Lower leg skin (tissue), 3 donors: Measurements from ENCODE around the gene GPC6.

Experiments
- CTCF ChIP-seq, 3 donors: fragments of 450-650 bp; IDR thresholded peaks; one replicate each; pipeline ENCODE4 v1.5.1; 2016; ENCODE audit warnings: antibody characterized with exemption in 3 of 3, mild to moderate bottlenecking in 3 of 3, moderate library complexity in 2 of 3
- POLR2A ChIP-seq, 2 donors: fragments of 450-650 bp; IDR thresholded peaks; one replicate each; pipeline ENCODE4 v1.6.1; 2016 to 2017; ENCODE audit warnings: antibody characterized with exemption in 2 of 2, mild to moderate bottlenecking in 1 of 2, moderate library complexity in 1 of 2

- no peak for TF ChIP-seq CTCF (IDR thresholded peaks at IDR 0.05)
- TF ChIP-seq POLR2A (IDR thresholded peaks at IDR 0.05) = no peak
Measured at GRCh38 chr13:93788456-93788855, 561.8 kb downstream of the GPC6 start.
